ENCODE measurements around the gene FGF19. TPM values are rescaled to one million over a fixed set of nuclear protein-coding genes. Genes with fewer than 3 reads are reported as not detected.

FGF19 gene
- total RNA-seq, 1 donor from 2014 or later: 0.21 TPM

DNA sequence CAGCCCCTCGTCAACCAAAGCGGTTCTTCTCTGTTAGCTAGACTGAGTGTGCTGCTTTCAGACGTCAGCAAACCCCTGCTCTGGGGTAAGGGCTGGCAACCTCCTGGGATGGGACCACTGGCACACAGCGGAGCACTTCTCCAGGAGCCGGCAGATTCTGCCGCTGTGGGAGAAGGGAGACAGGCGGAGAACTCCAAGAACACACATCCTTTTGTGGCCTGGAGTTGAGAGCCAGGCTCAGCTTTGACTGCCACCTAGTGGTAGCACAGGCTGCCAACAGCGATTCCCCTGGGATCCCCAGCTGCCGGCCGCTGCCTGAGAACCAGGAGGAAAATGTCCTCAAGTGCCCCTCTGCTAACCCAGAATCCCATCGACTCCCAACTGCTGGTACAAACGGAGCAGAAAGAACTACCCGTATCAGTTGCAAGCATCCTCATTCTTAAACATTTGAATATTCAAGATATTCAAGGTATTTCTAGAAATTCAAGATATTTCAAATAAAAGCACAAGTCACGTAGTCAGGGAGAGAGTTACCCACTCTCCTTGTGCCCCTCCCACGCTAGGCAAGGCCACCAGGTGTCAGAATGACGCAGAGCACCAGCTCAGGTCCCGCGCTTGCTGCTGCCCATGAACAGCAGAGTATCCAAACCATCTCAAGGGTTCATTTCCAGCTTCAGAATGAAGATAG, 33.5 kb downstream of the FGF19 start:
- H3K36me3 Mint-ChIP-seq (ENCODE audit: low read depth): no peaks in the 10 kb centered on the region
- H3K4me3 Mint-ChIP-seq: peak overlapping the region; percentile 82
- H3K9me3 Mint-ChIP-seq: no peaks in the 10 kb centered on the region
- TF ChIP-seq, protein P1, sequence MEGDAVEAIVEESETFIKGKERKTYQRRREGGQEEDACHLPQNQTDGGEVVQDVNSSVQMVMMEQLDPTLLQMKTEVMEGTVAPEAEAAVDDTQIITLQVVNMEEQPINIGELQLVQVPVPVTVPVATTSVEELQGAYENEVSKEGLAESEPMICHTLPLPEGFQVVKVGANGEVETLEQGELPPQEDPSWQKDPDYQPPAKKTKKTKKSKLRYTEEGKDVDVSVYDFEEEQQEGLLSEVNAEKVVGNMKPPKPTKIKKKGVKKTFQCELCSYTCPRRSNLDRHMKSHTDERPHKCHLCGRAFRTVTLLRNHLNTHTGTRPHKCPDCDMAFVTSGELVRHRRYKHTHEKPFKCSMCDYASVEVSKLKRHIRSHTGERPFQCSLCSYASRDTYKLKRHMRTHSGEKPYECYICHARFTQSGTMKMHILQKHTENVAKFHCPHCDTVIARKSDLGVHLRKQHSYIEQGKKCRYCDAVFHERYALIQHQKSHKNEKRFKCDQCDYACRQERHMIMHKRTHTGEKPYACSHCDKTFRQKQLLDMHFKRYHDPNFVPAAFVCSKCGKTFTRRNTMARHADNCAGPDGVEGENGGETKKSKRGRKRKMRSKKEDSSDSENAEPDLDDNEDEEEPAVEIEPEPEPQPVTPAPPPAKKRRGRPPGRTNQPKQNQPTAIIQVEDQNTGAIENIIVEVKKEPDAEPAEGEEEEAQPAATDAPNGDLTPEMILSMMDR (conservative IDR thresholded peaks at IDR 0.05): peak; percentile 95
- peaks cover 24% of the 10 kb centered on the region for H3K4me1 Mint-ChIP-seq
- H3K27me3 Mint-ChIP-seq (ENCODE audit: low read depth): no peaks in the 10 kb centered on the region
- DNase-seq (ENCODE audit: low read depth, low spot score): peak; percentile 90
- H3K27ac Mint-ChIP-seq (ENCODE audit: unreplicated experiment): peak overlapping the region; percentile 88

DNA sequence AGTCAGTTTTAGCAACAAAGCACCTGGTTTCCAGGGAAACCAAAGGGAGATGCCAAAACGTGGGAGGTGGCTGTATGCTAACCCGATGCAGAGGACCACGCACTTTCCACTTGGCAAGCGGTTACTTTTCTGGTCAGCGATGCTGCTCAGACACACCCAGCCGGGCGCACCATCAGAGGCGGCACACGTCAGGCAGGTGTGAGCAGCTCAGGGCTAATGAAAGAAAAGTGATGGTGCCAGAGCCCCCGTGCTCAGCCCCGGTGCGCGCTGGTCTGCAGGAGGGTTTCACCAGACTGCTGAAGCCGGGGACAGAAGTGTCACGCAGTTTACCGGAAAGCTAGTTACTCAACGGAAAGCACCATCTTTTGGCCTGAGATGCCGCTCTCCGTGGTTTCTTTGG, 34.3 kb downstream of the FGF19 start:
- DNase-seq (ENCODE audit: low read depth, low spot score): no peak
- H3K27me3 Mint-ChIP-seq (ENCODE audit: low read depth): no peaks in the 10 kb centered on the region
- H3K9me3 Mint-ChIP-seq: no peaks in the 10 kb centered on the region
- TF ChIP-seq, protein P1 (conservative IDR thresholded peaks at IDR 0.05): no peak
- H3K4me1 Mint-ChIP-seq: peaks cover 19% of the 10 kb centered on the region
- no peak overlapping the region for H3K27ac Mint-ChIP-seq (ENCODE audit: unreplicated experiment)
- H3K4me3 Mint-ChIP-seq: peak overlapping the region; percentile 82
- H3K36me3 Mint-ChIP-seq (ENCODE audit: low read depth): no peaks in the 10 kb centered on the region

DNA sequence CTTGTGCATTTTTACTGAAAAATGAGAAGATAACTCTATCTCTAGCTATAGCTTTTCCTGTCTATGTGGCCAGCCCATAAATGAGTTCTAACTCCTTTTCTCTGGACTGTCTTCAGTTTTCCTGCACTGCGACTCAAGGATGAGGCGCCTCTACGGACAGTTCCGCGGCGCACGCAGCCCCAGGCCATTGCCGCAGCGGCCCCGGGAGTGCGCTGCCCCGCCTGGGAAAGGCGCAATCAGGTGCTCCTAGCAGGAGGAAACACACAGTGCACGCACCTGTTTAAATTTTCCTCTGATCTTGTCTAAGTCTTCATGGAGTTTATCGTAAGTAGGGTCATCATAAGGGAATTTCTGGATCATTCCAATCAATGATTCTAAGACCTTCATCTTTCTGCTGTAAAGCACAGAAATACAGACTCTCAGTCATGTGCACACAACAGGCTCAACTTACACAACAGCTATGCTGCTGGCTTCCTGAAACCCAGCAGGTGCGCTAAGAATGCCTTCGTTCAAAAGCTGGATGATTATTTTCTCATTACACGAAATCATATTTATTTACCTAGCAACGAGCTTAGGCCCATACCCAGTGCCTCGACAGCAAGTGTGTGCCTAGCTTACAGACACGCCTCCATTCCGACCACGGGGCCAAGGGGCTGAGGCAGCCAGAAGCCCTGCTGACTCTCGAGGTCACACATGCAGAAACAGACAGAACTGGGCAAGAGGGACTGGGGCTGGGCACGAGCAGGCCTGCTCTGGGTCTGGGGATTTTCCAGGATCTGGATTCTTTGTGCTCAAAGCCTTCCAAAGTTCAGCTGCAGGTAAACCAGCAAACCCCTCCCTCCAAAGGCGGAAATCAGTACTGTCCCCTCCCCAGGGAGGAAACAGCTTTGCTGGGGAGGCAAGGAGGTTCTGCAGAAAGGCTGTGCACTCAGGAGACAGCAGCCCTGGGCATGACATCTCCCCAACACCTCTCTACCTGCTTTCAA, 35.9 kb downstream of the FGF19 start:
- TF ChIP-seq, protein P1 (conservative IDR thresholded peaks at IDR 0.05): no peak
- DNase-seq (ENCODE audit: low read depth, low spot score): no peak
- Mint-ChIP-seq H3K27ac (ENCODE audit: unreplicated experiment) (no peak overlapping the region), H3K4me1 (peaks cover 9% of the 10 kb centered on the region), H3K4me3 (no peak overlapping the region), H3K36me3 (ENCODE audit: low read depth) (no peaks in the 10 kb centered on the region), H3K9me3 (no peaks in the 10 kb centered on the region), H3K27me3 (ENCODE audit: low read depth) (no peaks in the 10 kb centered on the region)

DNA sequence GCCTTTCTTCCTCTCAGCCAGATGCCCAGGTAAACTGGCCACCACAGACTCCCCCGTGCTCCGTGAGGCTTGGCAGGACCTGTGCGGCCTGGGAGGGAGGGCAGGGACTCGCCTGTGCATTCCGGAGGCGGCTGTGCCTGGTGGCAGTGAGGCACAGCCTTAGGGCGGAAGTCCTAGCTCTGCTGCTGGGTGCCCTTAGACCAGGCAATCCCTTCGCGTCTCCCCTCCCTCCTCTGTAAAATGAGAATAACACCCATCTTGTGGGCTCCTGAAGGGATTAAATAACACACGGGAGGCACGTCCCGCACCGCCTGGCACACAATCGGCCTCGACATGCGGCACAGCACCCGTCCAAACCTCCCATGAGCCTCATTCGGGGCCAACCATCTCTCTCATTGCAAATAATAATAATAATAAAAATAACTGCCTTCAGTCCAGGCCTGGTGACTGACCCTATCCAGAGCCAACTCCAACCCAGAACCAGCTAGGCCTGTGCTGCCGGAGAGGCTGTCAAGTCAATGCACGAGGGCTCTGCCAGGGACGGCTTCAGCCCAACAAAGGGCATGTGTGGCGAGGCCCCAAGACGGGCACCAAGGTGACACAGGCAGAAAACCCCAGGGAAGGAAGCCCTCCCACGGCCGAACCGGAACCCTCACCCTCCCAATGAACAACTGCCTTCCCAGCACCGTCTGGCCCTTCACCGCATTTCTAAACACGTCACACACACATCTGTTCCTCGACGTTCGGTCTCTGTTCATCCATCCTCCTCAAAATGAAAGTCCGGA, 36.9 kb downstream of the FGF19 start:
- Mint-ChIP-seq H3K4me1 (peaks cover 14% of the 10 kb centered on the region), H3K27me3 (ENCODE audit: low read depth) (no peaks in the 10 kb centered on the region), H3K9me3 (no peaks in the 10 kb centered on the region), H3K27ac (ENCODE audit: unreplicated experiment) (no peak overlapping the region), H3K4me3 (no peak overlapping the region), H3K36me3 (ENCODE audit: low read depth) (no peaks in the 10 kb centered on the region)
- no peak for DNase-seq (ENCODE audit: low read depth, low spot score)
- TF ChIP-seq, protein P1 (conservative IDR thresholded peaks at IDR 0.05): no peak

DNA sequence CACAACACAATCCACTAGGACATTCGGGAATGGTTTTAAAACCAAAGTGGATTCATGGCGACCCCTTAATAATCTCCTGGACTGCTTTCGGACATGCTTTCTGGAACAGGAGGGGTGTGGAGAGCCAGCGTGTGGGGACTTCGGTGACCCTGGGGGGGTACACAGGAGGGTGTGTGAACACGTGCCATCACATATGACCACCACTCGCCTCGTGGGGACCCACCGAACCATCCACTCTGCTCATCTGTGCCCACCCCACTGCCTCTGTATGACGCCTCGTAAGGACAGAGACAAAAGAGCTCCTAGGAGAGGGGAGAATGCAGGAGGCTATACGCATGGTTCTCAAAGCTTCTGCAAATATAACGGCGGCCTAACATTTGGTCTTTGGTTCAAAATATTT, 37.6 kb downstream of the FGF19 start:
- Mint-ChIP-seq H3K4me1 (peaks cover 16% of the 10 kb centered on the region), H3K27ac (ENCODE audit: unreplicated experiment) (no peak overlapping the region), H3K36me3 (ENCODE audit: low read depth) (no peaks in the 10 kb centered on the region), H3K27me3 (ENCODE audit: low read depth) (no peaks in the 10 kb centered on the region), H3K9me3 (no peaks in the 10 kb centered on the region), H3K4me3 (no peak overlapping the region)
- TF ChIP-seq, protein P1 (conservative IDR thresholded peaks at IDR 0.05): no peak
- no peak for DNase-seq (ENCODE audit: low read depth, low spot score)
